IPS-NIHi11 (cell line): ENCODE data around the gene MRPL53.

Experiments
- DNase-seq: peaks from one replicate; pipeline ENCODE4 v3.0.0; 2012; ENCODE audit warnings: mixed read lengths, low spot score

MRPL53 gene

DNA sequence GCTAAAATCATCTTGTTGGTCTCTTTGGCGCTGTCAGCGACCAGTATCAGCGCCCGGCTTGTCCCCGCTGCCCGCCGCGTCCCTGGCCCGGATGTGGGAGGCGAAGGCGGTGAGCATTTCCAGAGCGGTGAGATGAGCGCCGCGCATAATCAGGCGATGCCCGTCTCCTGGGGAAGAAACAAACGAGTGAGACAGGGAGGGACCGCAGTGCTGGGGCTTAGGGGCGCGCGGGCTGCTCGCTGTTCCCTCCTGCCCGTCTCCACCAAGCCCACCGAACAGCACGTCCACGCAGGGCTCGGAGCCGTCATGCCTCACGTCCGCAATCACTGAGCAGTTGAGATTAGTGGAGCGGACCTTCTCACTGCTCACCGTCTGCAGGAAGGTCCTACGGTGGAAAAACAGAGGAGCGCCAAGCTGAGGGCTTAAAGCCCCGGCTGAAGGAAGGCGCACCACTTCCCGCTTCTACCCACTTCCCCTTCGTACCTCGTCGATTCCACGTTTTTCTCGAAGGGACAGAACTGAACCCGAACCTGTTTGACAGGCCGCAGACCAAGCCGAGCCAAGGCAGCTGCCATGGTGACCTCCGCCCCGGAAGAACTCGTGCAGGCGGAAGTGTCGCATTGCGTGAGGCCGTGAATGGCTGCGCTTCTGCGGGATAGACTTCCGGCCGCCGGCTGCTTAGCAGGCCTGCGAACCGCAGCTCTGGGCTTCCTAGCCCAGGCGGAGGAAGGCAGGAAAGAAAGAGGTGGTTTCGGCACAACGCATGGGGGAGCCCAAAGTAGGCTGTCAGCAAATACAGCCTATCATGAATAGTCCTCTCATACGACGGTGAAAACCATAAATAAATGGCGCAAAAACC is at the start of gene MRPL53:
MRPL53 (minus strand) TSS at position 595 of the 859 bp plus-strand sequence; CDS start at position 575, 20 bp downstream.
- DNase-seq = peak; percentile 83

DNA sequence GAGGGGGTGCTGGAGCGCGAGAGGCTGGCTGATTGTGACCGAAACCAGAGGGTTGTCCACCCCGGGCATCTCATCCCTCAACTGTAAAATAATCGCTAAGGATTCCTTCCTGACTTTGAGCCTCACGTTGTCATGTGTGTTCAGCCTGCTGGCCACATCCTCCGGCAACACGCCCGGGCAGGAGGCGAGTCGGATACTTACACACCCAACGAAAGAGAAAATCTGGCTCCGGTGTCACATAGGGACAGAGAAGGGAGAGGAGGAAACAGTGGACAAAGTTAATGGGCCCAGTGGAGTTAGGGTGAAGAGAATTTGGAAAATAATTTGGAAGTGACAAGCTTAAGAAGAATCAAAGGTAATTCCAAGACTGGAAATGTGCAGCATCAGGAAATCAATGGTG is 44.2 kb upstream of the MRPL53 start:
- DNase-seq = no peak

- peak; percentile 95 for DNase-seq
These were observed 43.6 kb upstream of the MRPL53 start for GRCh38 chr2:74515981-74516633.

DNA sequence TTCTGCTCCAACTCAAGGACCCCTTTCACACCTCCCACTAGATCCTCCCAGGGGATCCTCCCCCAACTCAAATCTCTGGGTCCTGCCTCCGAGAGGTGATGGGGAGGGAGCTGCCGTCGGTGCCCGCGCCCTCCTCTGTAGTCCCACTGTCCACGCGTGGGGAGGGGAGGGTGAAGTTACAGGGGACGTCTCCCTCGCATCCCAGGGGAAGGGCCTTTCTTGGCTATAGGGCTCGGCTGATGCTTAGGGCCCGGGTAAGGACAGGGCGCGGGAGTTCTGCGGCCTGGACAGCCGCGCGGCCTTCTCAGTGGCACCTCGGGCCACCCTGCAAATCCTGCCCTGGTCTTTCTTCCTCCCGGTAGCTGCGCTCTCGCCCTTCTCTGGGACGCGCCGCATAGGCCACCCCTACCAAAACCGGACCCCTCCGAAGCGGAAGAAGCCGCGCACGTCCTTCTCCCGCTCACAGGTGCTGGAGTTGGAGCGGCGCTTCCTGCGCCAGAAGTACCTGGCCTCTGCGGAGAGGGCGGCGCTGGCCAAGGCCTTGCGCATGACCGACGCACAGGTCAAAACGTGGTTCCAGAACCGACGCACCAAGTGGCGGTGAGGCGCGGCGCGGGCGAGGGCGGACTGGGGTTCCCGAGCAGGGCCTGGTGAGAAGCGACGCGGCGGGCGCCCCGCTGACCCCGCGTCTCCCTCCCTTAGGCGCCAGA is 42.9 kb upstream of the MRPL53 start:
- no peak for DNase-seq

DNA sequence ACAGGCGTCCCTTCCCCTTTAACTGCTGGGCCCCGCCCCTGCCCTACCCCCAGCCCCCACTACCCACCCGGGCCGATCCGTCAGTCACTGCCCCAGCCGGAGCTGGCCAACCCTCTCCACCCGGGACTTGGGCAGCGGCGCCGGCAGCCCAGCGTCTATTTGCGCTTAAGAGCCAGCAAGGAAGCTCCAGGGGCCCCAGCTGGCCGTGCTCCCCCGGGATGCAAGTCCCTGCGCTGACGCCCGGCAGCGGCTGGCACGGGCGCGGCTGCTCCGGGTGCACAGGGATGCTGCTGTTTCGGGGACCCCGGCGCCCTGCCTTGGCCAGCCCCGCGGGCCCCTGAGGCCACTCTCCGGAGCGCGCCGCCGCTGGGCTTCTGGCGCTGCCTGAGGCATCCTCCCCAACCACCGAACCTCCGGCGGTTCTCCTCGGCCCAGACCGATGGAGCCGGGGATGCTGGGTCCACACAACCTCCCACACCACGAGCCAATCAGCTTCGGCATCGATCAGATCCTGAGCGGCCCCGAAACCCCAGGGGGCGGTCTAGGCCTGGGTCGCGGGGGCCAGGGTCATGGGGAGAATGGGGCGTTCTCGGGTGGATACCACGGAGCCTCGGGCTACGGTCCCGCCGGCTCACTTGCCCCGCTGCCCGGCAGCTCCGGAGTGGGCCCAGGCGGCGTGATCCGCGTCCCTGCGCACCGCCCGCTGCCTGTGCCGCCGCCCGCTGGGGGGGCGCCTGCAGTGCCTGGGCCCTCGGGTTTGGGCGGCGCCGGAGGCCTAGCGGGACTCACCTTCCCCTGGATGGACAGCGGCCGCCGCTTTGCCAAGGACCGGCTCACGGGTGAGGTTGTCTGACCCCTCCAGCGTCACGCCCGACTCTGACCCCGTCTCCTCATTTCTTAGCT is 42.1 kb upstream of the MRPL53 start, which contains the start of gene TLX2:
TLX2 (plus strand) TSS at position 83 of the 903 bp plus-strand sequence; CDS start at position 440, 357 bp downstream.
- DNase-seq = peak; percentile 55

DNA sequence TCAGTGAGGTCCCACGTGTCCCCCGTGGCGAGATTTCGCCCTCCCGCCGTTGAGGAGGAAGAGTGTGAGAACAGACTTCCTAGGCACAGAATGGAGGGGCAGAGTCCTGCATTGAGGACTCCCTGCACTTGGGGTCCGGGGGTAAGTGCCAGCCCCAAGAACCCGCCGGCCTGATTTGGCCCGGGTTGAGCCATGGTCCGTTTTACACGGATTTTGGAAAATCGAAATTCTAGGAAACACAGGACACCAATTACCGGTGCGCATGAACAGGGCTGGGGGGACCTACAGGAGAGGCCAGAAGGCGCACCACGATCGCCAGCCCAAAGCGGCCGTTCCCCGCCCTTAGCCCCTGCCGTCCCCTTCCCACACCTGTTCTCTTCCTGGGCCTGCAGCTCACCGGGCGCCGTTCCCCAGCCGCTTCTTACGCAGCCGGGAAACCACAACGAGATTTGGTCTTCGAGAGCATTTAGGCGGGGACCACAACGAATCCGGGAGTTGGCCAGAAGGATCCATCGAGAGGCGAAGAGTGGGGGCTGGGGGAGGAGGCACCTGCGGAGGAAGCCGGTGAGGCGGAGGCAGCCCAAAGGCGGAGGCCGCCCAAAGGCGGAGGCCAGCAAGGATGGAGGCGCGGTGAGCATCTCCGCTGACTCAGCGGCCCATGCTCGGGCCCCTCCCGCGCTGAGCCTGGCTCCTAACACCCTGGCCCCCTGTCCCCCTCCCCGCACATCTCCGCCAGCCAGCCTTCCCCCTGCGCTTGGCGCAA is 41.3 kb upstream of the MRPL53 start:
- DNase-seq = peak; percentile 32

DNA sequence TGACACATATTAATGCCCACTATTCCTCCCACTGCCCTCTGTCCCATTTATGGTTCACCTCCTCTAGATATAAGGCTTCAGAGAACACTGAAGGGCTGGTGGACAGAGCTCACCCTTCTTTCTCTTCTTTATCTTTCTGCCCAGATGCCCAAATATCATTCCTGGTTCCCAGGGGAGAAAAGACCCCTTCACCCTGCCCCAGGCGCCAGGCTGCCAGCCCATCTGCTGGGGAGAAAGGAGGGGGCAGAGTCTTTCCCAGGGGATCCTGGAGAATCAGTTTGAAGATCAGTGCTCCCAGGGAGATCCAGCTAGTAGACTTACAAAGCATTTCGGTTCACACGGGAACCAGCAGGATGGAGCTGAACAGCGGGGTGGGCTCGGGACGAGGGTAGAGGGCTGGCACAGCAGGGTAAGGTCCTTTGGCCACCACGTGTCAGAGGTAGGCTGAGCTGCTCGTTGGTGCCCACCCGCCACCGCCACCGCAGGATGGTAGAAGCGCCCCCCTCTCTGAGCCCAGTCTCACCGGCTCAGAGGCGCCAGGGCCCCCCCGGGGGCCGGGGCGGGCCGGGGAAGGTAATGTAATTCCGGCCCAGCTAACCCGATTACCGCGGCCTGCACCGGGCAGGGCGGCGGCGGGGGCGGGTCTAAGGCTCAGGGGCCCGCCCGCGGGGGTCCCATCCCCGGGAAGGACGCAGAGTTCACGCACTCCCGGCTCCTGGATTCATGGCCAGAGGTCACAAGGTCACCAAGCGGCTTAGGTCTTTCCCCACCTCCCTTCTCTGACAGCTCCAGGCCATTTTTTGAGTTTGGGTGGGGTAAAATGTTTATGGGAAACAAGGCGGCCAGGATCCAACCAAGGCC is 40.5 kb upstream of the MRPL53 start:
- DNase-seq = peak; percentile 42

DNA sequence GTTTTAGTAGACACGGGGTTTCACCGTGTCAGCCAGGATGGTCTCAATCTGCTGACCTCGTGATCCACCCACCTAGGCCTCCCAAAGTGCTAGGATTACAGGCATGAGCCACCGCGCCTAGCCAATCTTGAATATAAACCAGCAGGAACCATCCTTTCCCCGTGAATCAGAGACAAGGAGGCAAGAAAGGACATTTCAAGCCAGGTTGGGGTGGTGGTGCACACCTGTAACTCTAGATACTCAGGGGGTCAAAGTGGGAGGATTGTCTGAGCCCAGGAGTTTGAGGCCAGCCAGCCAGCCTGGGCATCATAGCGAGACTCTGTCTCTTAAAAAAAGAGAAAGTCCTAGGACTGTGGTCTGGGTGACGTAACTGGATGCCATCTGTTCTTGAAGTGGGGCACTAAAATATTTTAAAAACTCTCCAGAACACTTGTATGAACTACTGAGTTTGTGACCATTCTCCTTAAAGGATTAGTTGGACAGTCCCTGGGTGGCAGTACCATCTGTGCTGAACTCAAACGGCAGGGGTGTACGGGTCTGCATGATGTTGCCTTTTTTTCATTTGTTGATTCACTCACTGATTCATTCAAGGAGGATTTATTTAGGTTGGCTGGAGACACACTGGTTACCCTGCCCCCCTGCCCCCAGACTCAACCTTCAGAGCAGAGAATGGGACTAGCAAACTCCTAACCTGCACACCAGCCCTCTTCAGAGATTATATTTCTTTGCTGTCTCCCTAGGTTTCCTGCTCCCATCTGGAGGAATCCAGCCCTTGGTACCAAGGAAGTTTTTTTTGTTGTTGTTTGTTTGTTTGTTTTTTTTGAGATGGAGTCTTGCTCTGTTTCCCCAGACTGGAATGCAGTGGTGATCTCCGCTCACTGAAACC is 38.9 kb upstream of the MRPL53 start:
- DNase-seq = no peak

GRCh38 chr2:74510272-74510671 is 37.8 kb upstream of the MRPL53 start:
- DNase-seq = no peak

DNA sequence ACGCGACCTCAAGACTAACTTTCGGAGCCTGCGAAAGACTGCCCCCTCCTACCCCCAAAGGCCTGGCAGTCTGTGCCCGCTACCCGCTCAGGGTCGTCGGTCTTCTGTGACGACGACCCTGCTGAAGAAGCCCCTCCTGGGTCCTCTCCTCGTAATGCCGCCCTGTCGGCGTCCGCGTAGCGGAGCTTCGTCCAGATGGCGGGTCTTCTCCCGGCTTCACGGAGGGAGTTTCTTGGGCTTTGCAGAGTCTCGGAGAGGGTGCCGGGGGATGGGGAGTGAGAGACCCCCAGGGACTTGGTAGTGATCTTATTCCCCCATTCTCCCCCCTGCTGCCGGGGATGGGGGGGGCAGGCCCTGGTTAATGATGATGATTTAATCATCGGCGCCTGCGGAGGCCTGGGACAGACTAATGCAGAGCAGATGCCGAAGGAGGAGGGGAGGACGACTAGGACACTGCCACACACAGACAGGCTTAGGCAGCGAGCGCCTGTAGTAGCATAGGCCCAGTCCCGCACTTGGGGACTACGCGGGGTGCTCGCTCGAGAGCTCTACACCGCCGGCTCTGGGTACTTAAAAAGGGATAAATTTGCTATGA is 35.5 kb upstream of the MRPL53 start:
- no peak for DNase-seq

GRCh38 chr2:74507145-74507925 is 34.9 kb upstream of the MRPL53 start, which contains the start of gene PCGF1:
Gene PCGF1, minus strand, starts transcription at chr2:74507695. Its CDS starts 27 bp downstream, at chr2:74507668.
- peak; percentile 93 for DNase-seq

- DNase-seq = no peak
These were observed 33.2 kb upstream of the MRPL53 start for GRCh38 chr2:74505448-74506246.

DNA sequence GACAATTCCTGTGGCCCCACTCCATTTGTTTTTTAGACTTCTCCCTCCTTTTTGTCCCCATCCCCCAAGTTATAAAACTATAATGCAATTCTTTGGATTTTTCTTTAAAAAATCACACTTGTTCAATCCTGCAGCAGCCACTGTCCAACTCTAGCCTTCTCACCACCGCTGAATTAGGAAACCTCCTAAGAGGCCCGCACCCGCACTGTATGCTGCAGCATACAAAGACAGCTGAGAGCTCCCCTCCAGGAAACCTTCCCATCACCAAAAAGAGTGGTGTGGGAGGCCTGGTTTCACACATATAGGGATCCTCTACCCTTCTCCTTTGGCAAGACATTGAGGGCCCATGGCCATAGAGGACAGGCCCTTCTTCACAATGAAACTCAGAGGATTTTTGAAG is 32.1 kb upstream of the MRPL53 start:
- no peak for DNase-seq

DNA sequence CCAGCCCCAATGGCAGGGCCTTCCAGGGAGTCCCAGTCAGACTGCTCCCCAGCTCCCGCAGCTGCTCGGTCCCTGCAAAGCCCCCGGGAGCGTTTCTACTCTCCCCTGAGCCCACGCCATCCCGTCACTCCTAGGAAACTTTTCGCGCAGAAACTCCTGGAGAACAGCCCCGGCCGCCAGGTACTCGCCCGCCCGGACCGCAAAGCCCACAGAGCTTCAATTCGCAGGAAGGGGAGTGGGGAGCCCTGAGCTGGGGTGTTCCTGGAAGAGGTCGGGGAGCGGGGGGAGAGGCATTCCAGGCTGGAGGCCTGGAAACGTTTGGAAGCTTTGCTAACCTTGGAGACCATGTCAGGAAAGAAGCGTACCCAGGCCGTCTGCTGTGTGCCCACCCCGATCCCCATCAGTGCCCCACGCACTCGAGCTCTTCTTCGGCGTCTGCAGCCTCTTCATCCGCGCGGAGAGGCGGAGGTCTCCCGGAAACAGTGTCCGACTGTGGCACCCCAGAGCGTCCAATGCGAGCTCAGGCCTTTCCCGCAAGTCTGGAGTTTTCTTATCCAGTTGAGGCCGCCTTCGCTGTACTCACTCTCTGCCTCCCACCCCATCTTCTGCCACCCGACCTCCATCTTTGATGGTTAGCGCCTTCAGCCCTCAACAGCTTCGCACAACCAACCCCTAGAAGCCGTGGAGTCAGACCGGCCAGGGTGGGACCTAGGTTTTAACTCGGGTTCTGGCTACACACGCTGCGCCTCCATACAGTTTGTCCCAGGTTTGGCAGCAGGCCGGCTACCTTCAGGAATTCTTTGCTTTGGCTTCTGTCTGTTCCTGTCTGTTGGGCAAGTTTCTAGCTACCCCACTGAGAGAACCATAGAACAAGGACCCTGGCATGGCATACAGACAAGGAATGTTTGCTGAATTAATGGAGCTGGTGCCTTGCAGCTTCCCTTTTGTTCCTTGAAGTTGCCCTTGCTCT is 31.3 kb upstream of the MRPL53 start:
- no peak for DNase-seq
